ENCODE measurements around the gene ZDHHC14. TPM values are rescaled to one million over a fixed set of nuclear protein-coding genes. Genes with fewer than 3 reads are reported as not detected.

ZDHHC14 gene
- total RNA-seq, 1 experiment from 2014 or later, result 1.7 TPM

- Histone ChIP-seq H3K4ac (ENCODE audit: low read depth, low read length) (no peak overlapping the region), H3K14ac (ENCODE audit: insufficient read depth, low read length) (no peak overlapping the region), H3K79me2 (ENCODE audit: insufficient read depth, low read length) (no peaks in the 10 kb centered on the region), H4K91ac (ENCODE audit: insufficient read length, low read depth, low read length) (no peak overlapping the region), H3K27me3 (ENCODE audit: insufficient read depth, low read length) (no peaks in the 10 kb centered on the region), H2BK20ac (ENCODE audit: low read depth, low read length, poor library complexity, severe bottlenecking) (no peak overlapping the region), H2AK5ac (ENCODE audit: insufficient read length, low read length) (no peak overlapping the region), H3K9me3 (ENCODE audit: control insufficient read depth, low read depth, low read length) (no peaks in the 10 kb centered on the region), H3K56ac (ENCODE audit: insufficient read length, low read depth, low read length) (no peak overlapping the region), H3K79me1 (ENCODE audit: insufficient read depth, low read depth, low read length, poor library complexity, severe bottlenecking) (no peaks in the 10 kb centered on the region), H3K27ac (ENCODE audit: insufficient read length, low read depth, low read length) (no peak overlapping the region), H3K4me1 (ENCODE audit: insufficient read depth, low read length) (peaks cover 6% of the 10 kb centered on the region; the same call in 1 of the 2 replicates), H3T11ph (ENCODE audit: low read length) (no peak overlapping the region), H3K23ac (ENCODE audit: insufficient read length, low read depth, low read length) (no peak overlapping the region), H2BK5ac (ENCODE audit: insufficient read length, low read length) (no peak overlapping the region), H3K9ac (ENCODE audit: extremely low read depth, insufficient read length, low read length) (no peak overlapping the region), H2AFZ (ENCODE audit: low read length) (no peak overlapping the region), H3K18ac (ENCODE audit: insufficient read length, low read depth, low read length) (no peak overlapping the region), H4K8ac (replicated peaks; ENCODE audit: insufficient read length, low read depth, low read length) (no peak overlapping the region), H3K4me2 (ENCODE audit: insufficient read depth, insufficient read length, low read length) (no peak overlapping the region), H4K20me1 (ENCODE audit: control insufficient read depth, insufficient read depth, insufficient read length) (no peaks in the 10 kb centered on the region), H4K5ac (ENCODE audit: insufficient read length, low read depth, low read length) (no peak overlapping the region), H3K23me2 (ENCODE audit: insufficient read length, low read depth, low read length, poor library complexity, severe bottlenecking) (no peaks in the 10 kb centered on the region), H2BK15ac (ENCODE audit: low read depth, low read length) (no peak overlapping the region), H2BK12ac (ENCODE audit: insufficient read length, low read depth, low read length) (no peak overlapping the region), H2BK120ac (ENCODE audit: low read depth, low read length, poor library complexity, severe bottlenecking) (no peak overlapping the region)
- no peak overlapping the region for H3K27ac Mint-ChIP-seq
- 0 out of 7 replicates have a peak, but pooled peaks cover 0 to 2% (median 0%) of the 10 kb centered on the region in 3 experiments for H3K36me3 Mint-ChIP-seq (ENCODE audit: insufficient read depth in 1 of 3, low read depth in 3 of 3)
- H3K27me3 Mint-ChIP-seq (ENCODE audit: low read depth), result peaks cover 4% of the 10 kb centered on the region
- no peak overlapping the region for H3K4me3 Mint-ChIP-seq
- H3K4me1 Mint-ChIP-seq, result peaks cover 11 to 14% of the 10 kb centered on the region in 2 experiments
- TF ChIP-seq CTCF (conservative IDR thresholded peaks at IDR 0.05), result no peak
- no peaks in the 10 kb centered on the region for H3K9me3 Mint-ChIP-seq
- no peak for DNase-seq
- no CpG with 5 or more reads among the region's 7 CpGs for whole genome bisulfite sequencing (ENCODE audit: extremely low coverage, insufficient read length, low lambda C conversion rate)
These were observed 232.1 kb downstream of the ZDHHC14 start for GRCh38 chr6:157613011-157613522.

Data from H9 (cell line).